Fibroblast of skin of right quadriceps (primary cell): Measurements from ENCODE around the gene SH3D21.

Experiments
- DNase-seq: peaks from one replicate; pipeline ENCODE4 v3.0.0-alpha.2; 2013

Gene SH3D21

DNA sequence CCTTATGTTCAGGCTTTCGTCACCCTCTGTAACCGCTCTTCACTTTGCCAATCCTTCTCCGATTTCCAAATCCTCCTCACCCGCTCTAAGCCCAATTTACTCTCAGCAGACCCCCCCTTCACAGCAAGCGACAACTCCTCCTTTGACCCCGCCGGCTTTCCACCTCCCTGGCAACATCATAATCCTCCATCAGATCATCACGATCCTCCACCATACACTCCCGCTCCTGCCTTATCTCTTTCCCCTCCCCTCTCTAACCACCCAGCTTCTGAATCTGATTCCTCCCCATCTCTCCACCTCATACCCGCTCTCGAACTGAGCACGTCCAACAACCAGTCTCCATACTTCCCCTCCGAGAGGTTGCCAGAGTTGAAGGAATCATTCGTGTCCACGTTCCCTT is 24.8 kb downstream of the SH3D21 start:
- DNase-seq, result no peak

DNA sequence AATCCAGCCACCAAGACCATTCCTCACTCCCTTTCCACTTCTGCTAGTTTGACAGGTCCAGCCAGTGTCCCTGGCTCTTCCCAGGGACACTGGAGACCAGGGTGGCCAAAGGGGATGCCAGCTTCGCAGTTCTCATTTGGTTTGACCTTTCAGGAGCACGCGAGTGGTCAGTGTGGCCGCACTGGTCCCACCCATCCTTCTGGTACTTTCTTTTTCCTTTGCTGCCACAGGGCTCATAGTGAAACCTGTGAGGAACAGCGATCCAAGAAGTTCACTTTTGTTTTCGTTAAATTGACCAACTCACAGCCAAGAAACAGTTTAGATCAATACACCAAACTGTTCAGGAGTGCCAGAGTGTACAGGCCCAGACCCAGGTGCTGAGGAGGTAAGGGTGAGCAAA is 31.7 kb downstream of the SH3D21 start:
- DNase-seq, result no peak

DNA sequence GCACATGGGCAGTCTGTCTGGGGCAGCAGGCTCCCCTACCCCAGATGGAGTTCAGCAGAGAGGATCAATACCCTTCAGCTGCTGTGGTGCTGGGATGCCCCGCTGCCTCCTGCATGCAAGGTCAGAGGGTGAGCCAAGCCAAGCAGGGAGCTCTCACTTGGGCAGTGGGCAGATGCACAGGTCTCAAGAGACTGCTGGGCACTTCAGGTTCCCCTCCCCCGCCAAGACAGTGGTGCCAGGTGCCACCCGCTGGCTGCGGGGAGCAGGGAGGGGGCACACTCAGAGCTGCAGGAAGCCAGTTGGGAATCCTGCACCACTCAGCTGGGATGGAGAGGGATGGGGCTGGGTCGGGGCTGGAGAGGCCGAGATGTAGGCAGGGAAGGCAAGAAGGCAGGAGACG is 33.0 kb downstream of the SH3D21 start:
- DNase-seq, result no peak

DNA sequence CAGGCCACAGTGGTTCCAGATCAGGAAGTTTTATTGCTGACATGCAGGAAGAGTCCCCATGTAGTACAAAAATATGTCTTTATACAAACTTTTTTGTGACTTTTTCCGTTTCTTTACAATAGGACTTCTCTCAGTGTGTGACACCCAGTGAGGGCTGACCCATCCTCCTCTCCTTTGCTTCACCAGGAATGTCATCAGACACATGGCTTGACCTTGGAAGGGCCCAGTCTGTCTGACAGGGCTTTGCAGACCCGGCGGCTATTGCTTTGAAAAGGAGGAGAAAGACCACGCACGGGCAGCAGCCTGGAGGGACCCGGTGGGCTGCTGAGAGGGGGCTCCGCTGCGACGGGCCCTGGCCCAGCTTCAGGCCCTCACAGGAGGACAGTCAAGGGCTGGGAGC is 33.4 kb downstream of the SH3D21 start:
- DNase-seq, result no peak

DNA sequence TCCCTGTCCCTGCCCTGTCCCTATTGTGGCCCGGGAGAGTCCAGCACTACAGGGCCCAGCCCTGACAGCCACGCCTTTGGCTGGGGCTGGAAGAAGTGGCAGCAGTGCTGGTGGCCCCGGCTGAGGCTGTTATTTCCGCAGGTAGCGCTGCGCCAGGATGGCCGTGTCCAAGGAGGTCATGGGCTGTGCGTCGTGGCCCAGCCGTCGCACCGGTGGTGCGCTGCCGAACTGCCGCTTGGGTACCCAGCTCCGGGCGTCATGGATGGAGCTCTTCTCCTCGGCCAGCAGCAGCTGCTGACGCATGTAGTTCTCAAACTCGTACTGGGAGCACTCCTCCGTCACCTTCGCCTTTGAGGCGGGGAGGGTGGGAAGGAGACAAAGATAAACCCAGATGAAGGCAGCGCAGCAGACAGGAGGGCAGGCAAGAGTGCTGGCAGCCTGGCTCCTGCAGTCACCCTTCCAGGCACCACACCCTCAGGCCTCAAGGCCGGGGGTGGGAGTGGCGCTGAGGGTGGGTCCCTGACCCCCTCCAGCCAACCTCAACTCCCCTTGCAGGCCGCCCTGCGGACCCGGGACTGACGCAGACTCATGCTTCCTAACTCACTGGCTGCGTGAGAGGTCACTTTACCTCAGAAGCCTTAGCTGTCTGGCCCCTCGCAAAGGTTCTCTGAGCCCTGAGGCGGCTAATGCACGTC is 35.6 kb downstream of the SH3D21 start:
- no peak for DNase-seq

DNA sequence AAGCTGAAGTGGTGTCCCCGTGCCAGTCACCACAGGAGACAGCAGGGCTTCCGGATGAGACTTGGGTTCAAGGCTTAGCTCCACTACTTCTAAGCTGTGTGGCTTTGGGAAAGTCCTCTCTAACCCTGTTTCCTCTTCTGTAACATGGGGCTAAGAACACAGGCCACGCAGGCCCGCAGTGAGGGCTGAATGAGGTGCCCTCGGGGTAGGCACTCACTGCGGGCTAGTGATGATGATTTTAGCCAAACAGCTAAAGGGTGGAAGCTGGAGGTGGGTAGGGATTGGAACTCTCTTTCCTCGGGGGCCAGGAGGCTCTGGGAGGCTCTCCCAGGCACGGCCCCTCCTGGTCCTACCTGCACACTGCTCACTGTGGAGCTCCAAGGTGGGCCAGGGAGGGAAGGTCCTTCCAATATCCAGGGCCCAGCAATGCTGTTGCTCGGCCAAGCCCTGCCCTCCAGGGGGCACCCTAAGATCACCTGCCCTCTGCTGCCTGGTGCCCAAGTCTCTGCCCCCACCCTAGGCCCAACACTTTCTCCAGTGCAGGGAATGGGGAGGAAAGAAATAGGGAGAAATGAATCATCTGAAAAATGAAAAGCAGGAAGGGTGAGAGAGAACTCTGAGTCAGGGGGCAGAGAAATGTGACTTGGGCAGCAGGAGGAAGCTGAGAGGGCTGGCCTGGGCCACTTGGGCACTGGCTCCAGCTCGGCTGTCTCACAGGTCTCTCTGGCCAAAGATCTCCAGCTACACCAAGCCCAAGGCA is 36.4 kb downstream of the SH3D21 start:
- DNase-seq, result peak; percentile 73

DNA sequence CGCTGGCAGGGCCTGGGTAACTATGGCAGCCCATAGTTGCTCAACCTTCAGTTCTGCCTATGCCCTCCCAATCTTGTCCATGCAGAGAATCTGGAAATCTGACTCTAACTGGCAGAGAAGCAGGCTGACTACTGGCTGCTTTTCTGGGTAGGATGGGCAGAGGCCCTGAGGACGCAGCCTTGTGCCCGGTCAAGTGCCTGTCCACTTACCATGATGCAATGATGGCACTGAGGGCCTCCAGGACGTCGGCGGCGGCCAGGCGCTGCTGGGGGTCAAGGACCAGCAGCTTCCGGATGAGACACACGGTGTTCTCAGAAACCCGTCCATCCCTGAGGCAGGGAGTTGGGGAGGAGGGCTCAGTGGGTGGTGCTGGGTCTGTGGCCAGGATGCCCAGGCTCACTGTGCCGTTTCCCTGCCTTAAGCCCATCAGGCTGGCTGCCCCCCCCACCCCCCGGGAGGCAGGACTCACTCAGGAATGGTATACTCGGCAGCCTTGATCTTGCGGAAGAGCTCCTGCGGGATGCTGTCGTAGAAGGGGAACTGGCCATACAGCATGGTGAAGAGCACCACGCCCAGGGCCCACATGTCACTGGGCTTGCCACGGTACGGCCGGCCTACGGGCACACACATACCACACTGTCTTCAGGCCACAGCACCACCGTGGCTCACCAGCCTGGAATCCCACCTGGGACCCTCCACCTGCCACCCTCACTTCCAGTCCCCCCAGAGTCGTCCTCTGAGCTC is 37.7 kb downstream of the SH3D21 start:
- no peak for DNase-seq

DNA sequence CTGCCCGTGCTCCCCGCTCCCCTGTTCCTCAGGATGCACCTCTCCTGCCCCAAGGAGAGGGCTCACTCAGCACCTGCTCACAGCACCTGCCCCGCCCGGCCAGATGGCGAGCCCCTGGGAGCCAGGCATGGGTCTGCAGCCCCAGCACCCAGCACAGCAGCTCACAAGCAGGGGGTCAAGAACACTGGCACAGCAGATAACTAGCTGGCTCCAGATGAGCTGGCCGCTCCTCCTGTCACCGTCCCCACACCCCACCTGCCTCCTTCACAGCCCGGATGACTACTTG is 38.2 kb downstream of the SH3D21 start:
- DNase-seq, result no peak

DNA sequence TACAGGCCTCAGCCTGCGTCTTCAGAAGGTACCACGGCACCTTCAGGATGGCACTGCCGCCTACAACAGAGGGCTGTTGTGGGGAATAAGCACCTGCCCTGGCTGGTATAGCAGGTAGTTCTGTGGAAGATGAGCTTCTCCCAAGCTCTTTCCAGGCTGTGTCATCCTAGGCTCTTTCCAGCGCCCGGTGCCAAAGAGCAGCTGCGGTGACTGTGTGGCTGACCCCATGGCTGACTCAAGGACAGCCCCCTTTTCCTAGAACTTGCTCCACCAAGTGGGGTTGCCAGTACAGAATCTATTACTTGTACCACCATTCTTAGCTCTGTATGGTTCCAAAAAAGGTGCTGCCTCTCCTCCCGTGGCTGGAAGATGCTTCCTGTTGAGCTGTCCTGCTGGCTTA is 39.2 kb downstream of the SH3D21 start:
- no peak for DNase-seq

DNA sequence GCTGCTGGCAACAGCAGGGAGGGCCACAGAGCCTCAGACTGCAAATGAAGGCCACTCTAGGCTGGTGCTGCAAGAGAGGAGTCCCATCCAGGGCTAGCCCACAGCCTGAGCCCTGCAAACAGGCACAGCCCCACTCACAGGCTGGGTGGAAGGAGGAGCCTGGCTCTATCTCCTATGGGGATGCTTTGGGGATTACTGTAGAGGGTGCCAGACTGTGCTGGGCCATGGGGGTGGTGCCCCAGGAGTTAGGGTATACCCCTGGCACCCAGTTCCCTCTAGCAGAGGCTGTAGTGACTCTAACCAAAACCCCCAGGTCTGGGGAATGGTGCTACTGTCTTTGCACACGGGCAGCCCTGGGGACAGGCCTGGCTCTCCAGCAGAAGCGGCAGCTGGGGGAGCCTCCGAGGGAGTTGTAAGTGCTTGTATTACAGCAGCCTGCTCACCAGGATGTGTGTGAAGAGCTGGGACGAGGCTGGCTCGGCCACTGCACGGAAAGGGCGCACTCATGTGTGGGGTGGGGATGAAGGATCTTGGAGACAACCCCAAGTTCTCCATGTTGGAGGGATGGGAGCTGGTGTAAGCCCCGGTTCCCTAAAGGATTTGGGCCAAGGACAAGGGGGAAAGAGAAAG is 40.7 kb downstream of the SH3D21 start:
- no peak for DNase-seq

DNA sequence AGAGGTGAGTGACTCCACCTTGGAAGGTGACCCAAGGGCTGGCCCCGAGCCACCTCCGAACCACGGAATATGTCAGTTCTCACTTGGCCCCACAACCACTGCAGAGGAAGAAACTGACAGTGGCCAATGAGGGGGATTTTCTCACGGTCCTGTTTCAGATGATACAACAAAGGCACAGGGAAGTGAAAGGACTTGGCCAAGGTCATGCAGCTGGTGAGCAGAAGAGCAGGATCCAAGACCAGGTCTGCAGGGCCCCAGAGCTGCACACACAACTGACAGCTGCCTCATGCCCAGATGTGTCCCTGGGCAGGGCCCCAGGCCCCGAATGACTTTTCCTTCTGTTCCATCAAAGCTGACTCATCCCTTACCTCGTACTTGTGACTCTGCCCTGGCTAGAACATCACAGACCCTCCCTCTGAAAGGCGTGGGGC is 43.1 kb downstream of the SH3D21 start:
- peak; percentile 32 for DNase-seq

DNA sequence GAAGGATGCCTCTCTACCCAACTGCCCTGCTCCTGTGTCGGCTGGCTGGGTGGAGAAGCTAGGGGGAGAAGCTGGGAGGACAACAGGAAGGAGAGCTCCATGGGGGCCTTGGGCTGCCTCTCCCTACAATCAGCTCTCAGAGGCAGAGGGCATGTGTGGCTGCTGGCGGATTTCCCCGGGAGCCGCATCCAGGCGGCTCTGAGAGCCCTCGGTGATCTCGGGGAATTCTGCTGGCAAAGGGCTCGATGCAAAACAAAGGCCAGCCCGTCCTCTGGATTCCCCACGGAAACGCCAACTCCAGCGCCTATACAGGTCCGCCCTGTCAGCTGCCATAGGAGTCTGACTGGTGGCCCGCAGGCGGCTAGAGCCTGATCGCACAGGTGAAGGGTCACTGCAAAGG is 43.7 kb downstream of the SH3D21 start:
- no peak for DNase-seq

DNA sequence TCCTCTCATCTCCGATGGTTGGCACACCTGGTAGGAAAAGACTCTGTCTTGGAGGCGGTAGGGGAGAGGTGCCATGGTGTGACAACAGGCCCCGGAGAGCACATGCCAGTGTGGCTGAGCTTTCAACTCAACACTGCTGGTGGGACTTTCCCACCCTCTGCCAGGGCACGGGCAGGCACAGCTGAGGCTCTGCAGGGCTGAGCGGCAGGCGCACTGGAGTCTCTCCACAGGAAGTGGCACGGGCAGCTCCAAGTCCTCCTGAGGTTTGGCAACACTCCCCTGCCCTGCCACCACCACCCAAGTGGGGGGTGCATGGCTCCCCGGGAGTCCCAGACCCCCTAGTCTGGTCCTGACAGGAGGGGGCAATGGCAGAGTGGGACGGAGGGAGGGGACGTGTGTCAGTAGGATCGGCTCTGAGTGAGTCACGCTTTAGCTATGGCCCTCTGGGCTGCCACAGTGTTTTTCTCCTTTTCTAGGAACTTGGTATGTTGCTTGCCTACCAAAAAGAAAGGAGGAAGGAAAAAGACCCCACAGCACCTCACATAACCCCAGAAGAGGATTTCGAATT is 44.6 kb downstream of the SH3D21 start:
- peak; percentile 86 for DNase-seq

DNA sequence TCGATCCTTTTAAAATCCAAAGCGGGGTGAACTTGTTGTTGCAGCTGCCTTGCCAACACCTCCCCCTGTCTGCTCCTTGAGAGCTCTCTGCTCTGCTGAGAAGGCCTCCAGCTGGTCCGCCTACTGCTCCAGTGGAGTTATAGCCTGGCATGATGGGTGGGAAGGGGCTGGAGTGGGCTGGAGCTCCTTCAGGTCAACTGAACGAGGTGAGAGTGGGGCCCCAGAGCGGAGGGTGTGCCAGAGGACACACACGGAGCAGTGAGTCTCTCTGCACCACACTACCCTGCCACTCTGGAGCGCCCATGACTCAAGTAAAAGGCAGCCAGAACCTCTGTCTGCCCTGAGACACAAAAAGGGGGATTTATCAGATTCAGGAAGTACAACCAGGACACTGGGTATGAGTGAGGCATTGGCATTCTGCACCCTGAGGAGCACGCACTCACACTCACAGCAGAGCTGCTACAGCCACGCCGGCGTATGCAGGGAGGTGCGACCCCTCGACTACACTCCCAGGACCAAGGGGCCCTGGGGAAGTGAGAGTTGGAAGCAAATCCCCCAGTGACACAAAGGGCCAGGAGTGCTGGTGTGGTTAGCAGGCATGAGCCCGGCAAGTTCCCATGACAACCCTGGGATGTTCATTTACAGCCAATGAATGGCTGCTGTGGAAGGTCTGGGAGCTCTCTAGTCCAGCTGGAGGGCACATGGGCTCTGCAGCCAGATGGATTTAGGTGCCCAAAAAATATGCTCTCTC is 45.2 kb downstream of the SH3D21 start:
- DNase-seq, result peak; percentile 92

DNA sequence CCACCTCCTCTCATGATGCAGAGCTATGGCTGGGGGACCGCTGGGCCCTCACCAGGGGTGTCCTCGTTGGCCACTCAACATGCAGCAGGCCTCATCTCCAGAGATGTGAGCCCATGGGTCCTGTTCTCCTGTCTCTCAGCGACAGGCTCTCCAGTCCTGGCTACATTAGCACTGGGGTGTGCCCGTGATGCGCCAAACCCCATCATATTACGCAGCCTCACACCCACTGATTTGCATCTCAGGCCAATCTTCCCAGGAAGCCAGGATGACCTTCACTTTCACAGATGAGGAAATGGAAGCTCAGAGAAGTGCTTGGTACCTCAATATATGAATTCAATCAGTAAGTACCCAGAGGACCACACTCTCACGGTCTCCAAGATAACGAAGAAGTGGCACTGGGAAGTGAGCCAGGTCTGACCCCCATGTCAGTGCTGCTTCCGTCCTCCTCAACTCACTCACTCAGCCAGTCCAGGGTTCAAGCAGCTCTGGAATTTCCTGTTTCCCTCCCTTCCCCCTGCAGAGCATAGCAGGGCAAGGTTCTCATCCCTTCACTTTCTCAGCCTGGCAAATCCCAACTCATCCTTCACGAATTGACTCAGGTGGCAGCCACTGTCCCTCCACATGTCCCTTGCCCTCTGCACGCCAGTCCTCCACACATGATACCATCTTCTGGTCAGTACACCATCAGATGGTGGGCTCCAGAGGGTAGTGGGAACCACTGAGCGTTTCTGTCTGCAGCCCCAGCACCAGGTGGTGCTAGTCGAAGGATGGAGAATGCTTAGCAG is 46.1 kb downstream of the SH3D21 start:
- peak; percentile 69 for DNase-seq

DNA sequence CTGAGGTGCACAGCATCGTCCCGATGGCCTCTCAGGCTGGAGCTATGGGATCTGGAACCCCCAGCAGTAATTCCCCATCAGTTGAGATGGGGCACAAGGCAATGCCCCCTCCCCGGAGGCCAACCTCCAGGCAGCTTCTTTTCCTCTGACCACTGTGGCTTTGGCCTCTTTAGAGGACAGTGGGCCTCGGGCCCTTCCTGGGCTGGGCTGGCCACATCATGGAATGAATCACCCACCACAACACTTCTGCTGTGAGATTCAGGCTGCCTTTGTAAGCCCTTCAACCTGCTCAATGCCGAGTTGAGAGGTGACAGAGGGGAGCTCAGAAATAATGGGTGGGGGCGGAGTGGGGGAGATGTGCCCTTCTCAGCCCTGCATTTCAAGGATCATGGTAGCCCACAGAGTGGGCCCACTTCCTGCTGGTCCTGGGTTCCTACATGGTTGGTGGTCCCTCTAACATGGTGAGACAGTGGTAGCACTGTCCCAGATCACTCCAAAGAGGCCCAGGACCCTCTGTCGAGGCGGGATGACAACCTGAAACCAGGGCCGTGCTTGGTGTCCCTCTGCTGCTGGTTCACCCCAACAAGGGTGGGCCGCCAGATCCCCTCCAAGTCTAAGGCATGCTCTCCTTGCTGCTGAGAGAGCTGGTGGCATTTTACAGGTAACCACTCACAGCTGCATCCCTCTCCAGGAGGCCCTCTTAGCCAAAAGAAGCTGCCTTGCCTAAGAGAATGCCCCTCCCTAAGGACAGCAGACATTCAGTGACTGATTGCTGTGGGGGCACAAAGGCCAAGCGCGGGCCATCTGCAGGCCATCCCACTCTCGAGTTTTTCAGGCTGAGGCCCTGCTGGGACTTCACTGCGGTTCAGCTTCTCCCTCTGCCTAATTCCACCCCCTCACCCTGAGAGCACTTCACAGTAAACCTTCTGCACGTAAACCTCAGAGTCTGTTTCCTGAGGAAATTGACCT is 47.0 kb downstream of the SH3D21 start:
- peak; percentile 25 for DNase-seq

DNA sequence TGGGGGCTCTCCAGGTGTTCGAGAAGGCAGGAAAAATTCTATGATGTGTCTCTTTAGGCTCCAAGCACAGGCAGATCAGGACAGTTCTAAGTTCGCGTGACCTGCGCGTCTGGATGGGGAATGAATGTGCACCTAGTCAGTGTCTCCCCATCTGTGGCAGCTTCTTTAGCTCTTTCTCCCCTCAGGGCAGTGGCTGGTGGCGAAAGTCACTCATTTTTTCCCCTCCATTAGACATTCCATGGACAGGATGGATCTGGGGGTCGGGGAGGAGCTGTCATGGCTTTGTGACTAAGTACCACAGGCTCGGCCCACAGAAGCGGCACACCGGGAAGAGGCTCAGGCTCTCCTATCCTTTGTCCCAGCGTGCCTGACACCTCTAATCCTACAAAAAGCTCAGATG is 48.3 kb downstream of the SH3D21 start:
- DNase-seq, result no peak

DNA sequence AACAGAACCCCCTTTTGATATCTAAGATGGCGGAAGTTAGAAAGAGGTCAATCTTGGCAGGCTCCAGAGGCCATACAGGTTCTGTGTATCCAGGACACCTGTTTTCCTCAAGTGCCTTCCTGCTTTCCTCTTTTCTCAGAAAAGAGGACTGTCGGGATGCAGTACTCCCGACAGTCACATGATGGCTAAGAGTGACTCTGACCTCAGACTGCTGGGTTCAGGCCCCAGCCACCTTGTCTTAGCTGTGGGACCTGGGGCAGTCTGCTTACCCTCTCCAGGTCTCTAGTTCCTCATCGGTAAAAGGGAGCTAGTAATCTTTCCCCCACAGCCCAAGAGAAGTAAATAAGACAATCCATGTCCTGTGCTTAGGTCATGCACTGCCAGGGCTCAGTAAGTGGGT is 49.6 kb downstream of the SH3D21 start:
- DNase-seq, result no peak

DNA sequence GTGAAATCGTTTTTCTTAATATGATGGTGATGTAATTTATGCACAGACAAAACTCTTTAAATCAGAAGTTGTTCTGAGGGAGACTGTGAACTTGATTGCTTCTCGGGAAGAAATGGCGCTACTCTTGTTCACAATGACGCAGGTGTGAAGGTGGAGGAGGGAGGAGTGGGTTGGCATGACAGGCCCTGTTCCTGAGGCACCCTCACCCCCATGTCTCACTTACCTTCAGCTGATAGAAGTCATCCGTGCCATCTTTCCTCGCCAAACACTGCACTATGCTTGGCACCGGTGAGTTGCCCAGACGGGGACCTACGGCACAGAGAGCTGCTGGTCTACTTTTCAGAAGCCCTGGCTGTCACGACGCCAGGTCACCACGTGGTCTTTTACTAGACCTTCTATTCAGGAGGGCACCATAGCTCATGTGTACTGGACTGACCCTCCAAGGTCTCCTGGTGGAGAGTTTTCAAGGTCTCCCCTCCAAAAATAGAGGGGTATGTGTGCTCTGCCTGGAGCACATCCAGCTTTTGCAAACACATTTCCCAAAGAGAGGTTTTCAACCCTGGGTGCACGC is 52.4 kb downstream of the SH3D21 start:
- DNase-seq, result no peak

DNA sequence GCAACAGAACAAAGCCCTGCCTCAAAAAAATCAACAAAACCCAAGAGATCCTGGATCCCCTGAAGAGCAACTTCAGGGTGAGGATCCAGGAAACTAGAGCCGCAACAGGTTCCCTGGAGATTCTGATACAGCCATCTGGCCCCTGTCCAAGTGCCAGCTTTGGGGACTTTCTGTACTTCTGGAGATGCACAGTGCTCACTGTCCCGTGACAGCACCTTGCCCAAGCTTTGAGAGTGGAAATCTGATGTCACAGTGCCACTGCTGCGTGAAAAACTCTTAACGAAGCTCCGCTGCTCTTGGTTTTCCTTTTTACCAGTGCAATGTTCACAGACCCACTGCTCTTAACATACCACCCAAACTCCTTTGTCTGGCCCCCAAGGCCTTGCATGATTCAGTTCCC is 53.2 kb downstream of the SH3D21 start:
- DNase-seq, result no peak
